Astrocyte (in vitro differentiated cells and primary cell): ENCODE results near the gene NLRX1.

Source experiments
- EZH2 ChIP-seq: IDR thresholded peaks from 2 replicates; pipeline ENCODE4 v1.6.1; 2012; ENCODE audit warnings: mild to moderate bottlenecking, low read length, inconsistent platforms; ENCODE audit not compliant: insufficient read depth
- TF ChIP-seq, protein P1 (sequence below): IDR thresholded peaks from 2 replicates; pipeline ENCODE4 v1.5.1; 2011; ENCODE audit warnings: low read depth, mild to moderate bottlenecking, inconsistent platforms, low read length, moderate library complexity; ENCODE audit not compliant: insufficient read depth

- TF ChIP-seq, protein P1, sequence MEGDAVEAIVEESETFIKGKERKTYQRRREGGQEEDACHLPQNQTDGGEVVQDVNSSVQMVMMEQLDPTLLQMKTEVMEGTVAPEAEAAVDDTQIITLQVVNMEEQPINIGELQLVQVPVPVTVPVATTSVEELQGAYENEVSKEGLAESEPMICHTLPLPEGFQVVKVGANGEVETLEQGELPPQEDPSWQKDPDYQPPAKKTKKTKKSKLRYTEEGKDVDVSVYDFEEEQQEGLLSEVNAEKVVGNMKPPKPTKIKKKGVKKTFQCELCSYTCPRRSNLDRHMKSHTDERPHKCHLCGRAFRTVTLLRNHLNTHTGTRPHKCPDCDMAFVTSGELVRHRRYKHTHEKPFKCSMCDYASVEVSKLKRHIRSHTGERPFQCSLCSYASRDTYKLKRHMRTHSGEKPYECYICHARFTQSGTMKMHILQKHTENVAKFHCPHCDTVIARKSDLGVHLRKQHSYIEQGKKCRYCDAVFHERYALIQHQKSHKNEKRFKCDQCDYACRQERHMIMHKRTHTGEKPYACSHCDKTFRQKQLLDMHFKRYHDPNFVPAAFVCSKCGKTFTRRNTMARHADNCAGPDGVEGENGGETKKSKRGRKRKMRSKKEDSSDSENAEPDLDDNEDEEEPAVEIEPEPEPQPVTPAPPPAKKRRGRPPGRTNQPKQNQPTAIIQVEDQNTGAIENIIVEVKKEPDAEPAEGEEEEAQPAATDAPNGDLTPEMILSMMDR = no peak
- no peak for TF ChIP-seq EZH2
Observed at GRCh38 chr11:119222308-119222707, 53.8 kb downstream of the NLRX1 start.
